HCT116 (cell line): ENCODE measurements around the gene STIMATE.

Source experiments
- ATF3 ChIP-seq: IDR thresholded peaks from 2 replicates; pipeline ENCODE4 v1.6.1; 2012
- CEBPB ChIP-seq: IDR thresholded peaks from 2 replicates; pipeline ENCODE4 v1.6.1; 2012; ENCODE audit warnings: low read depth
- CTCF ChIP-seq, 3 experiments: fragments of 200-600 bp in 1 of 3; sonication (generic) in 1 of 3; IDR thresholded peaks in 2 of 3; conservative IDR thresholded peaks in 1 of 3; 2 replicates each; pipeline ENCODE4 v1.5.1; 2012 to 2017; ENCODE audit warnings: low read depth in 2 of 3, low read length in 2 of 3, antibody characterized with exemption in 1 of 3, borderline replicate concordance in 1 of 3, control low read depth in 1 of 3, mild to moderate bottlenecking in 1 of 3, mixed read lengths in 1 of 3, mixed run types in 1 of 3, moderate library complexity in 1 of 3; ENCODE audit not compliant: insufficient read depth in 1 of 3
- EZH2 ChIP-seq: fragments of 200-600 bp; sonication (generic); IDR thresholded peaks from 2 replicates; pipeline ENCODE4 v1.6.1; 2017; ENCODE audit warnings: antibody characterized with exemption, mixed run types
- JUND ChIP-seq: IDR thresholded peaks from 2 replicates; pipeline ENCODE4 v1.6.1; 2012
- MAX ChIP-seq: IDR thresholded peaks from 2 replicates; pipeline ENCODE4 v1.6.1; 2012
- POLR2A ChIP-seq: IDR thresholded peaks from 2 replicates; pipeline ENCODE4 v1.7.0; 2011; ENCODE audit warnings: borderline replicate concordance; ENCODE audit not compliant: insufficient read depth, insufficient read length; ENCODE audit errors: extremely low read depth
- POLR2AphosphoS5 ChIP-seq: IDR thresholded peaks from 2 replicates; pipeline ENCODE4 v1.6.1; 2011; ENCODE audit warnings: mild to moderate bottlenecking, low read depth, low read length, moderate library complexity
- RAD21 ChIP-seq: IDR thresholded peaks from 2 replicates; pipeline ENCODE4 v1.6.1; 2012; ENCODE audit warnings: low read depth, mild to moderate bottlenecking
- REST ChIP-seq: IDR thresholded peaks from 2 replicates; pipeline ENCODE4 v1.6.1; 2012; ENCODE audit warnings: low read depth
- SRF ChIP-seq: IDR thresholded peaks from 2 replicates; pipeline ENCODE4 v1.6.1; 2012; ENCODE audit warnings: low read depth
- YY1 ChIP-seq: IDR thresholded peaks from 2 replicates; pipeline ENCODE4 v1.6.1; 2011; ENCODE audit warnings: low read length, low read depth, moderate library complexity, mild to moderate bottlenecking; ENCODE audit not compliant: insufficient replicate concordance; ENCODE audit errors: extremely low read depth
- ZNF274 ChIP-seq: fragments of 200-500 bp; sonication (Bioruptor generic); IDR thresholded peaks from 2 replicates; pipeline ENCODE4 v1.6.1; 2014; ENCODE audit warnings: mild to moderate bottlenecking, low read depth, low read length, inconsistent platforms

GRCh38 chr3:52931328-52931727, 34.0 kb upstream of the STIMATE start:
- TF ChIP-seq REST (no peak), YY1 (no peak), CTCF (IDR thresholded peaks at IDR 0.05 in 2 of 3, conservative IDR thresholded peaks at IDR 0.05 in 1 of 3; ENCODE audit: borderline replicate concordance in 1 of 3, insufficient read depth in 1 of 3, low read depth in 2 of 3, low read length in 2 of 3) (no peak), EZH2 (no peak), ZNF274 (no peak), JUND (no peak), SRF (no peak), POLR2A (no peak), MAX (no peak), CEBPB (no peak), POLR2AphosphoS5 (no peak), RAD21 (no peak), ATF3 (no peak)
